ENCODE data around the gene RIPPLY1.

Gene RIPPLY1

DNA sequence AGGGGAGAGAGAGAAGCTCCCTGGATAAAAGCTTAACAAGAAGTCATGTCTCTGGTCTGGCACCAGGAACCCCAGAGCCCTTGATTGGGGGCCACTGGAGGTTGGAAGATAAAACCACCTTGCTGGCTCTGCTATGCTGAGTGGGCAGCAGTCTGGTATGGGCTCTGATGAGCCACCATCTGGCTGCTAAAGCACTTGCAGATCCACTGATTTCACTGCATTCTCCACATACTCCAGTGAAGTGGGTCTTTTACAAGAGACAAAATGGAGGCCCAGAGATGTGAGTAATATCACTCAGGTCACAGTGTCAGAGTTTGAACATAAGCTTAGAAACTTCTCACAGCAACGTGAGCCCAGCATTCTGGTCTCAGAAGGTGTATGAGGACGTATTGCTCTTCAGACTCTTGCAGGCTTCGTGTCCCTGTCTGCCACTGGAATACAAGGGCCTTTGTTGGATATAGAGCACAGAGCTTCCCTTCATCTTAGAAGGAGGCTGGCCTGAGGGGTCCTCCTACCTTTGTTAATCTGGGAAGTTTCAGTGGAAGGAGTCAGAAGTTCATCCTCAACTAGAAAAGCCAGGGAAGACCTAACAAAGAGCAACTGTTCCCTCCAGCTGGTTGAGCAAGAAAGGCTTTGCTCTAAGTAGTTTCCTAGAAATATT, 28.8 kb upstream of the RIPPLY1 start:
- no peak for TF ChIP-seq GATA2 (IDR thresholded peaks at IDR 0.05; ENCODE audit: low read depth, low read length)
- TF ChIP-seq GATA3 (IDR thresholded peaks at IDR 0.05; ENCODE audit: low read depth, low read length): no peak

DNA sequence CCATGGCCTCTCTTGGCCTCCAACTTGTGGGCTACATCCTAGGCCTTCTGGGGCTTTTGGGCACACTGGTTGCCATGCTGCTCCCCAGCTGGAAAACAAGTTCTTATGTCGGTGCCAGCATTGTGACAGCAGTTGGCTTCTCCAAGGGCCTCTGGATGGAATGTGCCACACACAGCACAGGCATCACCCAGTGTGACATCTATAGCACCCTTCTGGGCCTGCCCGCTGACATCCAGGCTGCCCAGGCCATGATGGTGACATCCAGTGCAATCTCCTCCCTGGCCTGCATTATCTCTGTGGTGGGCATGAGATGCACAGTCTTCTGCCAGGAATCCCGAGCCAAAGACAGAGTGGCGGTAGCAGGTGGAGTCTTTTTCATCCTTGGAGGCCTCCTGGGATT, 25.1 kb upstream of the RIPPLY1 start:
- TF ChIP-seq GATA2 (IDR thresholded peaks at IDR 0.05; ENCODE audit: low read depth, low read length): no peak
- no peak for TF ChIP-seq GATA3 (IDR thresholded peaks at IDR 0.05; ENCODE audit: low read depth, low read length)

DNA sequence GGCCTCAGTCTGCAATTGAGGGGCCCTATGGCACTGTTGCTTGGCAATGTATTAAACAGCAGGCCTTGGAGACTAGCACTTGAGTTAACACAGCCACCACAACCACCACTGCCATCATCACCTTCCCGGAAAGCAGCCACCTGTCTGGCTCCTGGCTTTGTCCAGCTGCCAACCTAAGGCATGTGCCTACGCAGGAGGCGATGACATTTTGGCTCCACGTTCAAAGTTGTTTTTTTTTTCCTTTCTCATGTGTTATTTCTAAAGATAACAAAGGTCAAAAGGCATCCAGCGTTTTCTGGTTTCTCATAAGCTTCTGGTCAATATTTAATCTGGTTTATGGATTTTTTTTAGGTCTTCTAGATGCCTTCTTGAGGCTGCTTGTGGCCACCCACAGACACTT, 24.6 kb upstream of the RIPPLY1 start:
- no peak for TF ChIP-seq GATA2 (IDR thresholded peaks at IDR 0.05; ENCODE audit: low read depth, low read length)
- no peak for TF ChIP-seq GATA3 (IDR thresholded peaks at IDR 0.05; ENCODE audit: low read depth, low read length)

DNA sequence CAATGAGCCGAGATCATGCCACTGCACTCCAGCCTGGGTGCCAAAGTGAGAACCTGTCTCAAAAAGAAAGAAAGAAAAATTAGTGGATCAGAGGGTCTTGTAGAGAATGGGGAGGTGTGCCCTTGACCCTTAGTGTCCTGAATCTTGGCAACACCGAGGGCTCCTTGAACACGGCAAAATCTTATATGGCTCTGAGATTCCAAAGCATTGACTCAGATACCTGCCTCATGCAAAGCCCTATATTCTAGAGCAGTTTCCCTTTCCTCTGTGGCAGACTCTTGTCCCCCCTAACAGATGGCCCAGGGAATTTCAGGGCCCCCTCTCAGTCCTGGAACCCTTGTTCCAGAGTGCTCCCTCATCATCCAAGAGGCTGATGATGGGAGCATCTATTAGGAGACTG, 23.9 kb upstream of the RIPPLY1 start:
- TF ChIP-seq GATA3 (IDR thresholded peaks at IDR 0.05; ENCODE audit: low read depth, low read length) (no peak), GATA2 (IDR thresholded peaks at IDR 0.05; ENCODE audit: low read depth, low read length) (no peak)

DNA sequence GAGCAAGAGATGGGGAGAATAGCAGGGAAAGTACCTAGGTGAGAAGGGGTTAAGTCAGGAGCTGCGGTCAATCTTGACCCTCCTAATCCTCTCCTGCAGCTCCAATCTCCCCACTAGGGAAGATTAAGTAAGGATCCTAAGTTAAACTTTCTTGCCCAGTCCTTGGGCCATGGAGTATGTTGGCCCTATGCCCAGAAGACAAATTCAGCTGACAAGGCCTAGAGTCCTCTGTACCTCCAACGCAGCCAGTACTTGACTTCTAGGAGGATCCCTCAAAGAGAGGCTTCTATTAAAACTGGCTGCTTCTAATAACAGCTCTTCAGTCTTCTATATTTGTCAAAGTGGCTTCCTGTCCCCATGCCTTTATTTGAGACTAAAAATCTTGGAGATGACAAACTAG, 18.5 kb upstream of the RIPPLY1 start:
- no peak for TF ChIP-seq GATA3 (IDR thresholded peaks at IDR 0.05; ENCODE audit: low read depth, low read length)
- no peak for TF ChIP-seq GATA2 (IDR thresholded peaks at IDR 0.05; ENCODE audit: low read depth, low read length)

DNA sequence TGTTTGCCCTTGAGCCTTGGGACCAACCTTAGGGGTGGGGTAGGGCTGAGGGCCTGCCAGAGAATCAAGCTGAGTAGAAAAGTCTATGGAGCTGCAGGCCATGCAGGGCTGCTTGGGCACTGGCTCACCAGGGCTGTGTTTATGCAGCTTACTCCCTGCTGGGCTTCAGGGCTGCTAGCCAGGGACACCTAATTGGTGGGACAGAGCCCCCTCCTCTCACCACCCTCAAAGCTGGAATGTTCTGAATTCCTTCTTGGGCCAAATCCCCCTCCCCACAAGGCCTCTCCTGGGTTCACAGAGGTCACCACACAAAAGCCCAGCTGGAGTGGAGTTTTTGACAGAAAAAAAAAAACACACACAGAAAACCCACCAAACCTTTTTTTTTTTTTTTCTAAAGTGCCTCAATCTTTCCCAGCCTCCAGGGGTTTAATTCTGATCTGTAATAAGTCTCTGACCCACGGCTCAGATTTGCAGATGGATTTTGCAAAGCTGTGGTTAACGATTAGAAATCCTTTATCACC, 16.9 kb upstream of the RIPPLY1 start, which contains the start of gene CLDN2:
Gene CLDN2 (plus strand): TSS at position 471 of the 521 bp plus-strand sequence. CDS start 7,827 bp downstream, outside the sequence.
- TF ChIP-seq GATA2 (IDR thresholded peaks at IDR 0.05; ENCODE audit: low read depth, low read length) (no peak), GATA3 (IDR thresholded peaks at IDR 0.05; ENCODE audit: low read depth, low read length) (no peak)

DNA sequence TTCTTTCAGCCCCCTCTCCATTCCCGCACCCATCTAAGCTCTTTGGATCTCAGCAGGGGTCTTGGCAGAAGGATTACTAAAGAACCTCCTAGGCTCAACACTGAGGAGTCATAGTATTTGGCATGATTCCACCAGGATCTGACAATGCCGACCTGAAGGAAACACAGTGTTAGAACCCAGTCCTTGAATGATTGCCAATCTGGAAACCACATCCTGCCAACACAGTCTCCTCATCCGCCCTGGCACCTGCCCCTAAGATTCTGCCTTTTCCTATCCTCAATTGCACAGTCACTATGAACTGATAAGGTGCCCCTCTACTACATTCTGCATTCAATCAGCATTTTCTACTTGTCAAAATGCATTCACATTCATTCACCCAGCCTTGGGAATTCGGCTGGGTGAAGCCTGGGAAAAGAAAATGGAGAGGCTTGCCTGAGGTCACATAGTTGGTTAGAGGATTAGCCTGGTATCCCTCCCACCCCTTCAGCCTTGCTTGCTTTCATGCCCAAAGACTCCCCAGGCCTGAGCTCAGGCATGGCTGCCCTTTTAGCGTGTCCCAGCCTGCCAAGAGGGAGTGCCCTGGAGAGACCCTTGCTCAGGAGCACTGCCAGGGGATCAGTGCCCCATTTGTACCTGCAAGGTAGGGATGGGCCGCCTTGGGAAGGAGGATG, 14.8 kb upstream of the RIPPLY1 start:
- no peak for TF ChIP-seq GATA3 (IDR thresholded peaks at IDR 0.05; ENCODE audit: low read depth, low read length)

DNA sequence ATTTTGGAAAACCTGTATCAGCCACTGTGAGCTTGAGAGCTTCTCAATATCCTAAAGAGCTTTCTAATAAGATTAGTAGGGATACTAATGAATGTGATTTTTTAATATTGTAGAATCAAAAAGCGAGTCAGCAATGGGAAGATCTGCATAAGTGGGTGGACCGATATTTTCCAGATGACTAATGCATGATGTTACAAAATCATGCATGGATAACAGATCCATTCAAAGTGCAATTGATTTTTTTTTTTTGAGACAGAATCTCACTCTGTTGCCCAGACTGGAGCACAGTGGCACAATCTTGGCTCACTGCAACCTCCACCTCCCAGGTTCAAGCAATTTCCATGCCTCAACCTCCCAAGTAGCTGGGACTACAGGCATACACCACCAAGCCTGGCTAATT, 9.7 kb upstream of the RIPPLY1 start:
- TF ChIP-seq GATA3 (IDR thresholded peaks at IDR 0.05; ENCODE audit: low read depth, low read length) (no peak), GATA2 (IDR thresholded peaks at IDR 0.05; ENCODE audit: low read depth, low read length) (no peak)

DNA sequence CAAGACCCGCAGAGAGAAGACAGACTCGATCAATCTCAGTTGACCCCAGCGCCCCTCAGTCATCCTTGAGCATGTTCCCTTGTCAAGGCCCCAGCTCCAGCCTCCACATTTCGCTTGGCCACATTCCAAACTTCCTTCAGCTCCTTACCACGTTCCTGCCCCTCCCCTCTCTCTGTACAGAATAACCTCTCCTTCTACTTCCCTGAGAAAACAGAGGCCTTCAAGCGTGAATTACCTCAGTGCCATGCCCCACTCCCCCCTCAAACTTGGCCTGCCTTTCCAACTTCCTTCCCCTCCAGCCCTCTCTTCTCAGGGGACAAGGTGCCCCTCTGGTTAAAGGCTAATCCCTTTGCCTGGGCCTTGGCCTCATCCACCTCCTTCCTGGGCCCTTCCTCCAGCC, 3.2 kb upstream of the RIPPLY1 start:
- no peak for TF ChIP-seq GATA2 (IDR thresholded peaks at IDR 0.05; ENCODE audit: low read depth, low read length)
- no peak for TF ChIP-seq GATA3 (IDR thresholded peaks at IDR 0.05; ENCODE audit: low read depth, low read length)

DNA sequence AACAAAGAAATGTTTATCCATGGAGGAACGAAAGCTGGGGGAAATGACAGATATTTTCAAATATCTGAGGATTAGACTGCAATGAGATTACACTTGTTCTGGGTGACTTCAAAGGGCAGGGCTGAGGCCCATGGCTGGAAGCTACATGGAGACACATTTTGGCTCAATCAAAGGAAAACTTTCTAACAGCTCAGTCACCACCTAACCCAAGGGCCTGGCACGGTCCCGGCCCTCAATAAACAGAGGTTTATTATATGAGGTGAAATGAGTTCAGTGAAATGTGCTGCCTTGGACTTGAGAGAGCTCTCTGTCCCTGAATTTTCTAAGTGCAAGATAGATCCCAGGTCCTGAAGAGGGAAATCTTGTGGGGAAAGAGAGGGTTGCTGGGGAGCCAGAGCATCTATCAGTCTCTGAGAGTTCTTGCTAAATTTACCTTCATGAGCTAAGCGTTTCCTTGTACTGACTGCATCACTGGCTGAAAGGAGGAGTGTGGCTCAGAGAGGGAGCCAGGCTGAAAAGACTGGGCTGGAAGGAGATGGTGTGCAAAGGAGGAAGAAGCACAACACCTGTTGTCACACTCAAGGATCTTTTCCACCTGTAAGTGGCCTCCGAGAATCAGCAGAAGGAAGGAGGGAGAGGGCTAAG, 2.0 kb upstream of the RIPPLY1 start:
- TF ChIP-seq GATA2 (IDR thresholded peaks at IDR 0.05; ENCODE audit: low read depth, low read length) (no peak), GATA3 (IDR thresholded peaks at IDR 0.05; ENCODE audit: low read depth, low read length) (no peak)

DNA sequence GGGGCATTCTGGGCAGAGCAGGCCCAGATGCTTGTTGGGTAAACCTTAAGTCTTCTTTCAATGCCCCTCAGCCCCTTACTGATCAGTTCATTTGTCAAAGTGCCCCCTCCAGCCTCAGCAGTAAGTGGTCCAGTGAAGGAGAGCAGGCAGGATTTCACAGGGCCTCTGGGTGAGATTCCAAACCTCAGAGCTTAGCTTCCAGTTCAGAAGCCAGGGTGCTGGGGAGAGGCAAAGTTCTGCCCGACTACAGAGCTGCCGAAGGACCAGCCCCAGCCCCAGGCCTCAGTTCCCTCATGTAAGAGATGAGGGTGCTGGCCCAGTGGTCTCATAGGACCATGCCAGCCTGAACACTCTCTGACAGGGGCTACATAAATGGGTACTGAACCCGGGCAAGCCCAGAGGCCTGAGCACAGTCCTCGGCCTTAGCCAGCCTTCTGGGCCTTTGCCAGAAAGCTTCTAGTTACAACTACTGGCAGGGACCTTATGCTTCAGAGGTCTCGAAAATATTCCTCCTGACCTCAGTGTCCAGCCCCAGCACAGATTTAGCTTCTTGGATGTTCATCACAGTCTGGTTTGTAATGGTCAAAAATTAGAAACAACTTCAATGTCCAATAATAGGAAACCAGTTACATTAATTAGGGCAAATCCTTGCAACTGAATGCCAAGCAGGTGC, 851 bp upstream of the RIPPLY1 start:
- no peak for TF ChIP-seq GATA3 (IDR thresholded peaks at IDR 0.05; ENCODE audit: low read depth, low read length)
- TF ChIP-seq GATA2 (IDR thresholded peaks at IDR 0.05; ENCODE audit: low read depth, low read length): no peak

DNA sequence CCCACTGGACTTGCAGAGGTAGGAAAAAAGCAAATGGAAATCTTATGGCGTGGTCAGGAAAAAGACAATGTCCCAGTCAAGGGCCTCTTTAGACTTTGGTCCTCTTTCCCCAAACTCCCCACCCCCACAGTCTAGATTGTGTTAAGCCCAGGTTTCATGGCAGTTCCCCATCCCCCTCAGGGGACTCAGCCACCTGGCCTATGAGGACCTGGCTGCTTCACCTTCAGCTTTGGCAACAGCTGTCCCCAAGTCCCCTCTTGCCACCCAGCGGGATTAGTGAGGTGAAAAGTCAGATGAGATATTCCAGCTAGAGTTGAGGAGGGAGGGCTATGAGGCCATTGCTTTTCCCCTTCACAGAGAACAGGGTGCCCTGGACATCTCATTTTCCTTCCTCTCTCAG, 457 bp downstream of the RIPPLY1 start:
- no peak for TF ChIP-seq GATA3 (IDR thresholded peaks at IDR 0.05; ENCODE audit: low read depth, low read length)
- TF ChIP-seq GATA2 (IDR thresholded peaks at IDR 0.05; ENCODE audit: low read depth, low read length): no peak

DNA sequence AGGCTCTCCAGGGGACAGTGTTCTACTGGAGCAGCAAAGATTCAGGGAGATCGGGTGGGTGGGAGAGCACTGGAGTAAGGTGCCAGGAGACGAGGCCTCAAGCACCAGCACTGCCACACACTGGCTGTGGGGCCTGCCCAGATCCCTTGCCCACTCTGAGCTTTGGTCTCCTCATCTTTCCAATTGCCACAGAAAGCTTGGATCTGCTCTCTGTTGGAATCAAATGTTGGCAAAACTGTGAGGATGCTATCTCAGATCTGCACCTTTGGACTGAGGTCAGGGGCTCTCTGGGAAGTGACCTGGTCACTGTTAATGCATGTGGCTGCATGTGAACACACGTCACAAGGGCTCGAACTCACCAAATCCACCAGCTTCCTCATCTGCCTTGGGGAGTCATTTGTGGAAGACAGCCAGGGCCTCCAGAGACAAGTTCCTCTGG, 1.3 kb downstream of the RIPPLY1 start:
- TF ChIP-seq GATA2 (IDR thresholded peaks at IDR 0.05; ENCODE audit: low read depth, low read length) (no peak), GATA3 (IDR thresholded peaks at IDR 0.05; ENCODE audit: low read depth, low read length) (no peak)

DNA sequence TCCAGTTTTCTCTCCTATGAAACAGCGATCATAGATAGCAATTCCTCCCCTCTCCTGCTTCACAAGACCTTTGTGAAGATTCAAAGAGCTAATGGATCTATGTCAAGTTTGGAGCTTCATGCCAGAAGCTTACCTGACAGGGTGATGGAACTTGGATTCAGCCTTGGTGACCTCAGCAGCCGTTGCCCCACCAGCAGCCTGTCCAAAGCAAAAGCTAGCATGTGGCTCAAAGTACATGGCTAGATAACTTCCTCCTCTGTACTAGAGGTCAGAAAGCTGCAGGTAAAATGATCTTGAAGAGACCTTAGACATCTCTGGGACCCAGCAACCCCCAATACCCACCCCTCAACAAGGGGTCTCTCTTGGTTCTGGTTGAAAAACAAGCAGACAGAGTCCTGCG, 1.8 kb downstream of the RIPPLY1 start:
- TF ChIP-seq GATA3 (IDR thresholded peaks at IDR 0.05; ENCODE audit: low read depth, low read length): no peak
- TF ChIP-seq GATA2 (IDR thresholded peaks at IDR 0.05; ENCODE audit: low read depth, low read length): no peak
